Activated CD8-positive, alpha-beta memory T cell treated with anti-CD3 and anti-CD28 coated beads, Interleukin-2, amount 10 ng/mL, durations not matched to agents 7 days and 5 days (primary cell): ENCODE measurements around the gene PGBD1. TPM values are rescaled to one million over a fixed set of nuclear protein-coding genes. Genes with fewer than 3 reads are reported as not detected.

ENCODE experiments used
- ATAC-seq: fragments of 150-1000 bp; cut with Tn5 transposase; one replicate; pipeline ENCODE4 v1.10.0; 2021; ENCODE audit warnings: moderate library complexity
- CTCF ChIA-PET: fragments of 350-600 bp; sonication (Branson Sonifier 250); formaldehyde crosslinking; loops from one replicate; lab custom pipeline; 2021; ENCODE audit warnings: antibody characterized with exemption; lab: Charles Lee
- DNase-seq: peaks from one replicate; pipeline ENCODE4 v3.0.0-alpha.2; 2020
- H3K27ac Mint-ChIP-seq: one replicate; pipeline ENCODE4 v1.8.0; 2021; ENCODE audit warnings: mild to moderate bottlenecking, mixed read lengths
- H3K27me3 Mint-ChIP-seq: one replicate; pipeline ENCODE4 v1.8.0; 2021; ENCODE audit warnings: mixed read lengths
- H3K36me3 Mint-ChIP-seq: one replicate; pipeline ENCODE4 v1.8.0; 2021; ENCODE audit warnings: mild to moderate bottlenecking, mixed read lengths
- H3K4me1 Mint-ChIP-seq: one replicate; pipeline ENCODE4 v1.8.0; 2021; ENCODE audit warnings: mixed read lengths
- H3K4me3 Mint-ChIP-seq: one replicate; pipeline ENCODE4 v1.8.0; 2021; ENCODE audit warnings: mild to moderate bottlenecking, moderate library complexity, mixed read lengths
- H3K9me3 Mint-ChIP-seq: one replicate; pipeline ENCODE4 v1.8.0; 2022; ENCODE audit warnings: low read depth, mixed read lengths
- total RNA-seq, 2 experiments: library from RNA; stranded (reverse); gene quantifications; one replicate each; pipeline ENCODE4 v1.2.3, GENCODE V29; 2021

PGBD1 gene
- total RNA-seq, 2 experiments from 2014 or later, result 3.9 to 4.2 TPM

DNA sequence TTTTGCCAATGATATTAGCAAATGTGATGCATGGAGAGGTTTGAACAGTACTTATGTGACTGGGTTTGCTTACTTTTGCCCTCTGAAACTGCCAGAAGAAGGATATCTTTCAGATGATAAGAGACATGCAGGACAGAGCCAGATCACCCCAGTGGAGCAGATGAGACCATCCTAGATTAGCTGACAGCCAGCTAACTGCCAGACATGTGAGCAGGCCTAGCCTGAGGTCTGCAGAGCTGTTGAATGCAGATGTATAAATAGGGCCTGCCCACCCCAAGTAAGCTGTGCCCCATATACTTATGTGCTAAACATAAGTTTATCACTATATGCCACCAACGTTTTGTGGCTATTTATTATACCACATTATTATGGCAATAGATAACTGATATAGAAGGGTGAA, 48.7 kb downstream of the PGBD1 start:
- peaks cover 3% of the 10 kb centered on the region for H3K4me1 Mint-ChIP-seq

DNA sequence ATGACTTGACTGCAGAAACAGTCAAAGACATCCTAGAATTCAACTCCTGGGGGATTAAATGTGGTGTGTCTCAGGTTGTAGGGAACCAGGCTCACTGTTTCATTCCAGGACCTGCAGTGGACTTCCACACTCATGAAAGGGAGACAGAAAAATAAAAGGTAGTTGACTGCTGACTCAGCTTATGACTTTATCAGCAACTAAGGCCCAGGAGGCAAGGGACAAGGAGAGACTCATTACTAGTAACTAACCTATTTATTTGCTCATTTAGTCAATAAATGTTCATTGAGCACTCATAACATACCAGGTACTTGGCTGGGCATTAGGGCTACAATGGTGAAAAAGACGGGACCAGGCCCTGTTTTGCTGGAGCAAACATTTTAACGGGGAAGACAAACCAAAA, 51.7 kb downstream of the PGBD1 start:
- Mint-ChIP-seq H3K27ac (no peak overlapping the region), H3K4me3 (no peak overlapping the region)
- CTCF ChIA-PET, result no interaction called here

More for the DNA sequence above, 48.7 kb downstream of the PGBD1 start:
- CTCF ChIA-PET, result interaction anchor here (1.1 kb wide), 1 partner anchor 26 kb away, joined by 3 read pairs; no protein-coding TSS in a partner anchor
- no peak for DNase-seq
- H3K27ac Mint-ChIP-seq, result no peak overlapping the region
- peaks cover 15% of the 10 kb centered on the region for H3K9me3 Mint-ChIP-seq
- H3K4me3 Mint-ChIP-seq, result no peak overlapping the region
- peaks cover 15% of the 10 kb centered on the region for H3K36me3 Mint-ChIP-seq
- no peaks in the 10 kb centered on the region for H3K27me3 Mint-ChIP-seq
- no peak for ATAC-seq

GRCh38 chr6:28333599-28334018, 52.2 kb downstream of the PGBD1 start:
- H3K27me3 Mint-ChIP-seq, result no peaks in the 10 kb centered on the region
- no peak overlapping the region for H3K4me3 Mint-ChIP-seq
- DNase-seq (no peak), ATAC-seq (no peak)
- no peak overlapping the region for H3K27ac Mint-ChIP-seq
- CTCF ChIA-PET, result interaction anchor here (3.8 kb wide), 1 partner anchor 22 kb away, joined by 18 read pairs; no protein-coding TSS in a partner anchor
- H3K9me3 Mint-ChIP-seq, result no peaks in the 10 kb centered on the region
- H3K36me3 Mint-ChIP-seq, result peaks cover 4% of the 10 kb centered on the region
- H3K4me1 Mint-ChIP-seq, result peaks cover 3% of the 10 kb centered on the region

More for the DNA sequence above, 51.7 kb downstream of the PGBD1 start:
- Mint-ChIP-seq H3K4me1 (peaks cover 3% of the 10 kb centered on the region), H3K36me3 (peaks cover 4% of the 10 kb centered on the region), H3K27me3 (no peaks in the 10 kb centered on the region), H3K9me3 (no peaks in the 10 kb centered on the region)
- DNase-seq (no peak), ATAC-seq (no peak)

- Mint-ChIP-seq H3K36me3 (peaks cover 1% of the 10 kb centered on the region), H3K27ac (no peak overlapping the region), H3K9me3 (no peaks in the 10 kb centered on the region), H3K4me3 (no peak overlapping the region), H3K4me1 (peaks cover 3% of the 10 kb centered on the region), H3K27me3 (no peaks in the 10 kb centered on the region)
- DNase-seq (no peak), ATAC-seq (no peak)
- CTCF ChIA-PET, result interaction anchor here (1.3 to 3.8 kb wide), 2 partner anchors 16 to 21 kb away, joined by 3 to 18 read pairs; no protein-coding TSS in a partner anchor
These were observed 53.1 kb downstream of the PGBD1 start for GRCh38 chr6:28334286-28335039.

GRCh38 chr6:28335040-28335563, 53.7 kb downstream of the PGBD1 start:
- Mint-ChIP-seq H3K4me3 (no peak overlapping the region), H3K9me3 (peaks cover 4% of the 10 kb centered on the region), H3K4me1 (peaks cover 3% of the 10 kb centered on the region), H3K36me3 (peaks cover 6% of the 10 kb centered on the region), H3K27ac (peak overlapping the region; percentile 26), H3K27me3 (no peaks in the 10 kb centered on the region)
- no peak for DNase-seq
- no peak for ATAC-seq
- CTCF ChIA-PET, result interaction anchor here (1.1 to 3.8 kb wide), 3 partner anchors 16 to 230 kb away, joined by 3 to 18 read pairs (median 3); no protein-coding TSS in a partner anchor

- peaks cover 10% of the 10 kb centered on the region for H3K36me3 Mint-ChIP-seq
- ATAC-seq (peak; percentile 93), DNase-seq (peak; percentile 88)
- peaks cover 9% of the 10 kb centered on the region for H3K9me3 Mint-ChIP-seq
- H3K4me3 Mint-ChIP-seq, result no peak within 1 kb of the TSS
- H3K4me1 Mint-ChIP-seq, result peaks cover 3% of the 10 kb centered on the region
- CTCF ChIA-PET, result interaction anchor here (1.1 to 3.8 kb wide), 4 partner anchors 14 to 231 kb away, joined by 3 to 18 read pairs (median 3); partner anchors contain the start of gene ZKSCAN3
- peak within 1 kb of the TSS; percentile 26 for H3K27ac Mint-ChIP-seq
- H3K27me3 Mint-ChIP-seq, result no peaks in the 10 kb centered on the region
These were observed 54.4 kb downstream of the PGBD1 start, which contains the start of gene ZSCAN31 for GRCh38 chr6:28335564-28336283. Gene ZSCAN31 (minus strand): TSS chr6:28336148. CDS start chr6:28329683, 6,465 bp downstream.

DNA sequence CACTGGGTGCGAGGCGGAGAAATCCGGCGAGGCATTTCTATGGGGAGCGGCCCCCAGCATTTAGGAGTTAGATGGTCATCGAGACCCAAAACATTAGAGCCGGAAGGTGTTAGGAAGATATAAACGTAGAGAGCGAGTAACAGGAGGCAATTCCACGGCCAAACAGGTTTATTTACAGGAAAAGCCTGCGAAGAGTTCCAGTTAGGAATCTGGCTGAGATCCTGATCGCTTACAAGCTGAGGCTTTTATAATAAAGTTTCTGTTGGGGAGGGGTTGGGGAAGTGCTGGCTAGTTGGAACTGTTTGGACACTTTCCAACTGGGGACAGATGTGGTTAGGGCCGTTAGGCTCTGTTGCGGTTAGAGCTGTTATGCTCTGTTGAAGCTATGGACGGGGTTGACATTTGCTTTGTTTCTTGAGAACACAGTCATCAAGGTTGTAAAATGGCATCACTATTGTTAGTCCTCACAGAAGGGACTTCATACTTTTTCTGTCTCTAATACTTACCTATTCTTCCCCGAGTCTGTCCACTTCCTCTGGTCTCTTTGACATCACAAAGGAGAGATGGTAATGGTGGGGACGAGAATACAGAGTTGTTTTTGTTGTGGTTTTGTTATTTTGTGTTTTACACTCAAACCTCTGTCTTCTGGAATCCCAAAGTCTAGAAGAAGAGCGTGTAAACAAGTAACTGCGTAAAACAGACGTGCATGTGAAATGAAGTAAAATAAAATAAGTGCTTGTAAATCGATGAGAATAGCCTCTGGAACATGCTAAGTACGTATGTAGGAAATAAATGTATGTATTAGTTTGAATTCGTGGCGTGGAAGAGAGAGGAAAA, 55.1 kb downstream of the PGBD1 start:
- Mint-ChIP-seq H3K36me3 (peaks cover 10% of the 10 kb centered on the region), H3K27me3 (no peaks in the 10 kb centered on the region), H3K4me1 (peaks cover 3% of the 10 kb centered on the region), H3K27ac (no peak overlapping the region), H3K4me3 (no peak overlapping the region), H3K9me3 (peaks cover 13% of the 10 kb centered on the region)
- ATAC-seq, result no peak
- CTCF ChIA-PET, result interaction anchor here (0.9 to 3.8 kb wide), 4 partner anchors 13 to 232 kb away, joined by 3 to 18 read pairs (median 3); partner anchors contain the start of genes ZKSCAN3 and ZKSCAN8
- DNase-seq, result no peak

DNA sequence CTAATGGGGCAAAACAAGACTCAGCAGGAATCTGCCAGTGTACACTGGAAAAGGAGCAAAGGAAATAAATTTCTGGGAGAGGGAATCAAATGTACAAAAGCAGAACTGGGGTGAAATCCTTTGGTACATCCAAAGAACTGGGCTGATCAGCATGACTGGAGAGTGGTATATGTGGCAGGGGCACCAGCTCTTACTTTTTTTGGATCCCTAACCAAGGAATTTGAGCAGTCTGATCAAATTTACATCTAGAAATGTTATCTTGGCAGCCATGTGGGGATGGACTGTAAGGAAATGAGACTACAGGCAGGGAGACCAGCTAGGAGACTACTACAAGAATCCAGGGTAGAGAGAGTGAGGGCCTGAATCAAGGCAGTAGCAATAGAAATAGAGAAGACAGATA, 55.7 kb downstream of the PGBD1 start:
- Mint-ChIP-seq H3K27me3 (no peaks in the 10 kb centered on the region), H3K27ac (no peak overlapping the region), H3K9me3 (peaks cover 13% of the 10 kb centered on the region), H3K4me3 (no peak overlapping the region), H3K4me1 (peaks cover 3% of the 10 kb centered on the region), H3K36me3 (peaks cover 9% of the 10 kb centered on the region)
- CTCF ChIA-PET, result interaction anchor here (0.9 to 3.8 kb wide), 4 partner anchors 10 to 196 kb away, joined by 3 to 18 read pairs (median 5); partner anchors contain the start of genes ZKSCAN3 and ZKSCAN8
- DNase-seq (no peak), ATAC-seq (no peak)

GRCh38 chr6:28340310-28341095, 59.1 kb downstream of the PGBD1 start:
- Mint-ChIP-seq H3K4me3 (no peak overlapping the region), H3K27ac (no peak overlapping the region), H3K36me3 (peaks cover 9% of the 10 kb centered on the region), H3K27me3 (peaks cover 15% of the 10 kb centered on the region), H3K4me1 (no peaks in the 10 kb centered on the region), H3K9me3 (peaks cover 13% of the 10 kb centered on the region)
- ATAC-seq (no peak), DNase-seq (no peak)
- CTCF ChIA-PET, result interaction anchor here (2.2 kb wide), 1 partner anchor 15 kb away, joined by 7 read pairs; no protein-coding TSS in a partner anchor

DNA sequence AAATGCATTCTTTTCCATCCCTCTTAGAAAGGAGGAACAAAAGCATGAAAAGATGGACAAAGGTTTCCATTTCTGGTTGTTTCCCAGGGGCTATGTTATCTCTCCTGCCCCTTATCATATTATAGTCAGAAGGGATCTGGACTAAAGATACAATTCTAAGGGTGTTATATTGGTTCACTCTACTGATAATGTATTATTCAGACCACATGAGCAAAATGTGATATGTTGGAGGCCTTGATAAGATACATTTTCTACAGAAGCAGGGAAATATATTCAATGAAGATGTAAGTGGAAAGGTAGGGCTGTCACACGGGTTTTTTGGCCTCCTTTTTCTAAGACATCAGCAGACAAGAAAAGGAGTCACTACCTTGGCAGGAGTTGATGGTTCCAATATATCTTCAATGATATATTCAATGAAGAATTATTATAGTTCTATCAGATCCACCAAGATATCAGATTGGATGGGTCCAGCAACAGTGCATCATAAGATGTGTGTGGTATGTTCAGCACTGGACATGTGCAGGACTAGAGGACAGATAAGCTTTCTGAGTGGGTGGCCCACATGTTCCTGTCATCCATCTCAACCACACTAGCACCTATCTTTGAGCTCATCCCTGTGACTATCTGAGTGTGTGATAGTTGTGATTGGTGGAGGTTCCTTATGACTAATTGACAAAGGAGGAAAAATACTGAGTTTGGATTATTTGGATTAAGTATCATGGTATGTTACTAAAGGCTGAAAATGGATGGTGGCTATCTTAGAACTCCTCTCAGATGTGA, 62.7 kb downstream of the PGBD1 start:
- H3K27ac Mint-ChIP-seq, result no peak overlapping the region
- H3K36me3 Mint-ChIP-seq, result peaks cover 9% of the 10 kb centered on the region
- H3K4me1 Mint-ChIP-seq, result no peaks in the 10 kb centered on the region
- ATAC-seq, result no peak
- CTCF ChIA-PET, result interaction anchor here (0.7 to 1.9 kb wide), 2 partner anchors 12 to 29 kb away, joined by 3 to 7 read pairs; no protein-coding TSS in a partner anchor
- H3K9me3 Mint-ChIP-seq, result peaks cover 13% of the 10 kb centered on the region
- DNase-seq, result no peak
- H3K27me3 Mint-ChIP-seq, result peaks cover 35% of the 10 kb centered on the region
- H3K4me3 Mint-ChIP-seq, result no peak overlapping the region

DNA sequence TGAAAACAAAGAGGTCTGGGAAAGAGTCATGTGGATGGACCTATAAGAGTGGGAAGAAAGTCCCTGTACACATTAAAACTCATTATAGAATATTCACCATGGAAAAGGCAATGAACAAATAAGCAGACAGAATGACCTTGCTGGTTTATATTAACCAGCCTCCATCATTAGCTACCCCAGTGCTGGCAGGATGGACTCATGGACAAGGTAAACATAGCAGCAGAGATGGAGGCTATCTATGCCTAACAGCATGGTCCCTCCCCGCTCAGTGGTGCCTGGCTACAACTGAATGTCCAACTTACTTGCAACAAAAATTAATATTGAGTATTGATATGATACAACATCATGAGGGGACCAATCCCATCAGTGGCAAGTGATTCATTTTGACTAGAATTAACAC, 63.8 kb downstream of the PGBD1 start:
- H3K4me1 Mint-ChIP-seq, result peaks cover 8% of the 10 kb centered on the region
- H3K27me3 Mint-ChIP-seq, result peaks cover 35% of the 10 kb centered on the region
- no peak for ATAC-seq
- DNase-seq, result no peak
- H3K36me3 Mint-ChIP-seq, result peaks cover 3% of the 10 kb centered on the region
- peaks cover 8% of the 10 kb centered on the region for H3K9me3 Mint-ChIP-seq
- H3K4me3 Mint-ChIP-seq, result no peak overlapping the region
- no peak overlapping the region for H3K27ac Mint-ChIP-seq
- CTCF ChIA-PET, result interaction anchor here (0.7 to 1.9 kb wide), 2 partner anchors 11 to 30 kb away, joined by 3 to 7 read pairs; no protein-coding TSS in a partner anchor
